GM12878 (cell line): ENCODE results near the gene SETD1B. TPM values are rescaled to one million over a fixed set of nuclear protein-coding genes. Genes with fewer than 3 reads are reported as not detected.

Experiments
- BCL3 ChIP-seq: IDR thresholded peaks from 2 replicates; pipeline ENCODE4 v1.6.1; 2011; ENCODE audit warnings: borderline replicate concordance, low read depth, mild to moderate bottlenecking, moderate library complexity, low read length; ENCODE audit not compliant: insufficient read depth, poor library complexity, severe bottlenecking
- CEBPB ChIP-seq, 2 experiments: fragments of 150-350 bp in 1 of 2; IDR thresholded peaks; 2 replicates each; pipeline ENCODE4 v1.6.1; 2012 to 2014; ENCODE audit warnings: low read depth in 2 of 2, low read length in 2 of 2, borderline replicate concordance in 1 of 2, inconsistent platforms in 1 of 2
- CREB1 ChIP-seq: IDR thresholded peaks from 2 replicates; pipeline ENCODE4 v1.6.1; 2012; ENCODE audit warnings: low read depth, mild to moderate bottlenecking, inconsistent platforms
- E2F4 ChIP-seq: IDR thresholded peaks from 2 replicates; pipeline ENCODE4 v1.6.1; 2012; ENCODE audit warnings: low read depth, low read length, improper control_type of control experiment
- E4F1 ChIP-seq: fragments of 450-650 bp; IDR thresholded peaks from 2 replicates; pipeline ENCODE4 v1.6.1; 2018; ENCODE audit warnings: borderline replicate concordance, mild to moderate bottlenecking; ENCODE audit not compliant: partially characterized antibody
- ESRRA ChIP-seq: IDR thresholded peaks from 2 replicates; pipeline ENCODE4 v1.6.1; 2012; ENCODE audit warnings: mild to moderate bottlenecking, low read length, improper control_type of control experiment
- FOXK2 ChIP-seq: fragments of 450-650 bp; IDR thresholded peaks from 2 replicates; pipeline ENCODE4 v1.6.1; 2017; ENCODE audit warnings: mild to moderate bottlenecking, moderate library complexity
- HCFC1 ChIP-seq: fragments of 150-350 bp; IDR thresholded peaks from 2 replicates; pipeline ENCODE4 v1.6.1; 2014; ENCODE audit warnings: low read length
- HDAC2 ChIP-seq: fragments of 200-600 bp; sonication (generic); IDR thresholded peaks from 2 replicates; pipeline ENCODE4 v1.6.1; 2017
- MXI1 ChIP-seq: fragments of 150-350 bp; IDR thresholded peaks from 2 replicates; pipeline ENCODE4 v1.6.1; 2011; ENCODE audit warnings: low read depth, mild to moderate bottlenecking, inconsistent platforms, low read length, improper control_type of control experiment
- PAX8 ChIP-seq: fragments of 450-650 bp; IDR thresholded peaks from 2 replicates; pipeline ENCODE4 v1.6.1; 2017; ENCODE audit warnings: mild to moderate bottlenecking, moderate library complexity
- POLR2AphosphoS2 ChIP-seq: IDR thresholded peaks from 2 replicates; pipeline ENCODE4 v1.6.1; 2011; ENCODE audit warnings: low read depth, mild to moderate bottlenecking, low read length, improper control_type of control experiment, moderate library complexity
- RAD51 ChIP-seq: fragments of 450-650 bp; IDR thresholded peaks from 2 replicates; pipeline ENCODE4 v1.6.1; 2016; ENCODE audit warnings: moderate library complexity, mild to moderate bottlenecking, inconsistent platforms
- RBBP5 ChIP-seq: fragments of 200-600 bp; sonication (generic); conservative IDR thresholded peaks from 2 replicates; pipeline ENCODE4 v1.6.1; 2016
- RELB ChIP-seq: fragments of 450-650 bp; IDR thresholded peaks from 2 replicates; pipeline ENCODE4 v1.6.1; 2017; ENCODE audit warnings: low read depth, mild to moderate bottlenecking, moderate library complexity
- SMAD1 ChIP-seq: fragments of 450-650 bp; IDR thresholded peaks from 2 replicates; pipeline ENCODE4 v1.6.1; 2018; ENCODE audit warnings: mild to moderate bottlenecking, low read depth; ENCODE audit not compliant: partially characterized antibody
- STAT1 ChIP-seq: fragments of 450-650 bp; conservative IDR thresholded peaks from 2 replicates; pipeline ENCODE4 v1.6.1; 2014; ENCODE audit warnings: antibody characterized with exemption, mild to moderate bottlenecking
- TARDBP ChIP-seq: IDR thresholded peaks from 2 replicates; pipeline ENCODE4 v1.6.1; 2016; ENCODE audit warnings: borderline replicate concordance
- TBL1XR1 ChIP-seq: IDR thresholded peaks from 2 replicates; pipeline ENCODE4 v1.6.1; 2012; ENCODE audit warnings: low read depth, low read length, improper control_type of control experiment
- YBX1 ChIP-seq: fragments of 450-650 bp; IDR thresholded peaks from 2 replicates; pipeline ENCODE4 v1.6.1; 2016; ENCODE audit warnings: antibody characterized with exemption
- polyA plus RNA-seq, 11 experiments: library from polyadenylated mRNA; depleted of rRNA in 4 of 11; unstranded in 6 of 11; stranded (reverse) in 5 of 11; fragments of >200 nt; fragmentation: Nextera tagmentation in 4 of 11; fragmentation: Illumina TruSeq in 1 of 11; extraction: Ambion mirVana in 4 of 11; extraction: Trizol in 1 of 11; gene quantifications; 1 replicate in 1 of 11; 2 replicates in 10 of 11; pipeline versions ENCODE4 v1.2.1 to v1.2.3, GENCODE V29; 2011 to 2016; ENCODE audit warnings: inconsistent platforms in 2 of 11, missing spikeins in 2 of 11, low read depth in 1 of 11
- total RNA-seq, 4 experiments: library from RNA; depleted of rRNA in 3 of 4; stranded (reverse); fragments of >200 nt in 3 of 4; fragmentation: Illumina TruSeq in 1 of 4; extraction: Trizol in 1 of 4; gene quantifications; 2 replicates each; pipeline versions ENCODE4 v1.2.1 to v1.2.3, GENCODE V29; 2013 to 2021
- TF ChIP-seq, protein P1 (sequence below): fragments of 450-650 bp; IDR thresholded peaks from 2 replicates; pipeline ENCODE4 v1.6.1; 2017; ENCODE audit warnings: antibody characterized with exemption, mild to moderate bottlenecking, moderate library complexity

Gene SETD1B
- total and polyA plus RNA-seq, 10 of the 15 experiments (the other 5 are each of a cell fraction or from before 2014, with no cell fraction given): 0.50 to 17.3 (median 1.6) TPM

DNA sequence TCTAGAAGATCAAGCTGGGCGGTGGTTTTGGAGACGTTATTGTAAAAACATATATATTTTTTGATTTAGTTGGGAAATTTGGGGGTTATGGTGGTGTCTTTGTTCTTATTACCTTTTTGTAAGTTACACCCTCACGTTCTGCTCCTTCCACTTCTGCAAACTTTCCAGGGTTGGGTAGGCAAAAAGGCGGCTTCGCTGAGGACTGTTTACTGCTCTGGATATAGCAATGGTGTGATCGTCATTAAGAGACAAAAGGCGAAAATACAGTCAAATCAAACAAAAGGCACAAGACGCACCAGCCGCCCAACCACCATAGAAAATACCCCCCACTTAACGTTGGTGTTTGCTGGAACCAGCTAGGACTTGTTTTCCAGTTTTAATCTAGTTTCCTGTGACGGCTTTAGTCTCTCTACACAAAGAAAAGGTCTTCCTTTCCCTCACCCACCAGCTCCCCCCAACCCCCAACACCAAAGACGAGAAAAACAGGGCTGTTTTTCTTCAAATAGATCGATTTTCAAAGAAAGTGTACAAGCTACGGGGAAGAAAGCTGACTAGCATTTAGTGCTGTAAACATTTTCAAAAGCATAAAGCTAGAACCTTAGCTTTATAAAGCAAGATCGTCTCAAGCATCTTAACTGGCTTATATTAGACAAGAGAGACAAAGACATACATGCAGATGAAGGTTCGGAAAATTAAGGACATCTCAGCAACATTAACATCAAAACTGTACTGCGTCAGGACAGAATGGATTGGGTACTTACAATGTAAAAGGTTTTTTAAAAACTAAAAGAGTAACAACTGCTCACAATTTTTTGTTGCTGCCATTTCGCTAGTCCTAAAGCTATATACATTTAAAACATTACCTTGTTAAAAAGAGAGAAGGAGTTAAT is 2.0 kb upstream of the SETD1B start (continued):
- TF ChIP-seq CEBPB (IDR thresholded peaks at IDR 0.05; ENCODE audit: borderline replicate concordance in 1 of 2, low read depth in 2 of 2, low read length in 2 of 2) (no peak), RELB (no peak), E4F1 (no peak), MXI1 (0 out of 2 replicates have a peak, but pooled peaks have one; percentile 27), YBX1 (no peak), TBL1XR1 (no peak), POLR2AphosphoS2 (0 out of 2 replicates have a peak, but pooled peaks have one; percentile 68), RAD51 (no peak), PAX8 (no peak), FOXK2 (no peak), SMAD1 (no peak), BCL3 (no peak), TARDBP (no peak), CREB1 (no peak), HCFC1 (no peak), ESRRA (no peak), E2F4 (no peak), HDAC2 (no peak), STAT1 (no peak), RBBP5 (no peak)
- TF ChIP-seq, protein P1, sequence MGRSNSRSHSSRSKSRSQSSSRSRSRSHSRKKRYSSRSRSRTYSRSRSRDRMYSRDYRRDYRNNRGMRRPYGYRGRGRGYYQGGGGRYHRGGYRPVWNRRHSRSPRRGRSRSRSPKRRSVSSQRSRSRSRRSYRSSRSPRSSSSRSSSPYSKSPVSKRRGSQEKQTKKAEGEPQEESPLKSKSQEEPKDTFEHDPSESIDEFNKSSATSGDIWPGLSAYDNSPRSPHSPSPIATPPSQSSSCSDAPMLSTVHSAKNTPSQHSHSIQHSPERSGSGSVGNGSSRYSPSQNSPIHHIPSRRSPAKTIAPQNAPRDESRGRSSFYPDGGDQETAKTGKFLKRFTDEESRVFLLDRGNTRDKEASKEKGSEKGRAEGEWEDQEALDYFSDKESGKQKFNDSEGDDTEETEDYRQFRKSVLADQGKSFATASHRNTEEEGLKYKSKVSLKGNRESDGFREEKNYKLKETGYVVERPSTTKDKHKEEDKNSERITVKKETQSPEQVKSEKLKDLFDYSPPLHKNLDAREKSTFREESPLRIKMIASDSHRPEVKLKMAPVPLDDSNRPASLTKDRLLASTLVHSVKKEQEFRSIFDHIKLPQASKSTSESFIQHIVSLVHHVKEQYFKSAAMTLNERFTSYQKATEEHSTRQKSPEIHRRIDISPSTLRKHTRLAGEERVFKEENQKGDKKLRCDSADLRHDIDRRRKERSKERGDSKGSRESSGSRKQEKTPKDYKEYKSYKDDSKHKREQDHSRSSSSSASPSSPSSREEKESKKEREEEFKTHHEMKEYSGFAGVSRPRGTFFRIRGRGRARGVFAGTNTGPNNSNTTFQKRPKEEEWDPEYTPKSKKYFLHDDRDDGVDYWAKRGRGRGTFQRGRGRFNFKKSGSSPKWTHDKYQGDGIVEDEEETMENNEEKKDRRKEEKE: no peak
